ENCODE data around the gene YIPF5.
A peak's percentile ranks its signal among the peaks of the same experiment; 100 is the strongest.

The YIPF5 gene

DNA sequence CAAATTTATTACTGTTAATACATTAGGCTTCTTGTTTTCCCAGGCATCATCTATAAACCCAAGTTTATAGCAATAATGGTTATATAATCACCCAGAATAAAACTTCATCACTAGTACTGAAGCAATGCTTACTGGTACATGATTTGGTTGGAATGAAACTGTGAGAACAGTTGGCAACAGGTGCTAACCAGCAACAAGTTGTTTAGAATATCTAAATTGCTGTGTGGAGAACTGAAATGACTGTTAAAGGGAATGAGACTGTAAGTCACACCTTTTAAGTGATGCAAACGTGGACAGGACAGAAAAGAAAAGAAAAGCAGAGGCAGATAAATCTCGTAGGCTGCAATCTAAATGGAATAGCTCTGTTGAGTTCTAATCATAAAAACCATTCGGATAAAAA is 2.5 kb downstream of the YIPF5 start:
- TF ChIP-seq, protein P1, sequence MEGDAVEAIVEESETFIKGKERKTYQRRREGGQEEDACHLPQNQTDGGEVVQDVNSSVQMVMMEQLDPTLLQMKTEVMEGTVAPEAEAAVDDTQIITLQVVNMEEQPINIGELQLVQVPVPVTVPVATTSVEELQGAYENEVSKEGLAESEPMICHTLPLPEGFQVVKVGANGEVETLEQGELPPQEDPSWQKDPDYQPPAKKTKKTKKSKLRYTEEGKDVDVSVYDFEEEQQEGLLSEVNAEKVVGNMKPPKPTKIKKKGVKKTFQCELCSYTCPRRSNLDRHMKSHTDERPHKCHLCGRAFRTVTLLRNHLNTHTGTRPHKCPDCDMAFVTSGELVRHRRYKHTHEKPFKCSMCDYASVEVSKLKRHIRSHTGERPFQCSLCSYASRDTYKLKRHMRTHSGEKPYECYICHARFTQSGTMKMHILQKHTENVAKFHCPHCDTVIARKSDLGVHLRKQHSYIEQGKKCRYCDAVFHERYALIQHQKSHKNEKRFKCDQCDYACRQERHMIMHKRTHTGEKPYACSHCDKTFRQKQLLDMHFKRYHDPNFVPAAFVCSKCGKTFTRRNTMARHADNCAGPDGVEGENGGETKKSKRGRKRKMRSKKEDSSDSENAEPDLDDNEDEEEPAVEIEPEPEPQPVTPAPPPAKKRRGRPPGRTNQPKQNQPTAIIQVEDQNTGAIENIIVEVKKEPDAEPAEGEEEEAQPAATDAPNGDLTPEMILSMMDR (IDR thresholded peaks at IDR 0.05; ENCODE audit: low read depth, low read length) = no peak
- peak overlapping the region in 1 of 2 donors; percentile 9 for H3K4me3 ChIP-seq (replicated peaks in 1 of 2; ENCODE audit: low read depth in 2 of 2, low read length in 2 of 2)
- no peak for DNase-seq (ENCODE audit: low read depth in 2 of 2)

DNA sequence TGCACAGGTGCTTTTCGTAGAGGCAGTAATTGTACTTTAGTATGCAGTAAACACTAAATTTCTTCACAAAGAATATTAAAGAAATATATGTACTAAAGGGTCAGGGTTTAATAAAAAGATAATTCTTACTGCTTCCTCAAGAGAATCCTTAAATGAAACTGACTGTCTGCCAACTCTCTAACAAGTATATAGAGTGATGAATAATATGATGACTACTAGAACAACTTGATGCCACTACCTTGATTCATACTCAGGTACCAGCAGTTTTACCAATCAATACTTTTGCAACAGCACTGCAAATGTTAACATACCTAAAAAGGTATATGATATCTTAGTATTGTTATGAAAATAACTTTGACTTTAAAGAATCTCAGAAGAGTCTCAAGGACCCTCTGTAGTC is 3.8 kb downstream of the YIPF5 start:
- TF ChIP-seq, protein P1 (IDR thresholded peaks at IDR 0.05; ENCODE audit: low read depth, low read length) = no peak
- DNase-seq (ENCODE audit: low read depth in 2 of 2) = no peak
- no peak overlapping the region for H3K4me3 ChIP-seq (replicated peaks in 1 of 2; ENCODE audit: low read depth in 2 of 2, low read length in 2 of 2)

DNA sequence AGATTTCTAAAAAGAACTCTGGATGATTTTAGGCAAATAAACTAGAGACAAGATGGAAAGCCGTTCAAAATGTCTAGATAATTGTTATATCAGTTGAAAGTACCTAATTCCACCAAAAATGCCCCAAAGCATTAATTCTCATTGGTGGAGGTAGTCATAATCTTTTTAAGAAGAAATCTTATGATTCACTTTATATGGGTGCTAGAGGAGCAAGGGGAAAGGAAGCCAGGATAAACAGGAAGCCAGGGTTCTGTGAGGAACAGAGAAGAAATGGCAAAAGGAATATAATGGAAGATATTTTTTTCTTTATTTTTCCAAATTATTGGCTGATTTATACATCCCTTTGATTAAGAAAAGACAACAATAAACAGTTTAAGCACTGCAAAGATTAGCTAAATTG is 7.8 kb downstream of the YIPF5 start:
- DNase-seq (ENCODE audit: low read depth in 2 of 2) = peak; percentile 28 to 47
- no peak overlapping the region for H3K4me3 ChIP-seq (replicated peaks in 1 of 2; ENCODE audit: low read depth in 2 of 2, low read length in 2 of 2)
- TF ChIP-seq, protein P1 (IDR thresholded peaks at IDR 0.05; ENCODE audit: low read depth, low read length) = no peak

DNA sequence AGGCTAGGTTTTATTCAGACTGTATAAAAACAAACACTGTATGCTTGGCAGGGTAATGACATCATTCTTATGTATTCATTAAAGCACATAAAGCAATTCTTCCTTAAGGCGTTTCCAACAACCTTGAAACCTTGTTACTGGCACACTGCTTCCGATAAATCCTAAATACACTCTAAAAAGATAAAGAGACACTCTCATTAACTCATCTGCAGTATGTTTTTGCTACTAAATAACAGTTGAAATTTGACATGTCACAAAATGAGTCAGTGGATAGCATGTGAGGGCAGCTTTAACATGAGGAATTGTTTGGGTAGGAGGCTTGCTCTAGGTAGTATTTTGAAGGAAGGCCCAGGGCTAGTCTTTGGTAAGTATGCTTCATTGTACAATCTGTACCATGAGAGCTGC is 13.7 kb downstream of the YIPF5 start:
- TF ChIP-seq, protein P1 (IDR thresholded peaks at IDR 0.05; ENCODE audit: low read depth, low read length) = no peak
- H3K4me3 ChIP-seq (replicated peaks in 1 of 2; ENCODE audit: low read depth in 2 of 2, low read length in 2 of 2) = no peak overlapping the region
- DNase-seq (ENCODE audit: low read depth in 2 of 2) = no peak

DNA sequence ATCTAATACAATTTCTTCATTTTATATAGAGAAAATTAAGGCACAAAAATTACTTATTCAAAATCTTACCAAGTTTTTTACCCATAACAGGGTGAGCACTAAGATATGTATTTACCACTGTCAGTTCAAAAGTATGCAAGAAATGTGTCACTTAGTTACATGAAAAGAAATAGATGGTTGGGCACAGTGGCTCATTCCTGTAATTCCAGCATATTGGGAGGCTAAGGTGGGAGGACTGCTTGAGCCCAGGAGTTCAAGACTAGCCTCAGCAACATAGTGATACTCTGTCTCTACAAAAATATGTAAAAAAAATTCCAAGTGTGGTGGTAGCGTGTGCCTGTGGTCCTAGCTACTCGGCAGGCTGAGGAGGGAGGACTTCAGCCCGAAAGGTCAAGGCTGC is 19.4 kb downstream of the YIPF5 start:
- no peak overlapping the region for H3K4me3 ChIP-seq (replicated peaks in 1 of 2; ENCODE audit: low read depth in 2 of 2, low read length in 2 of 2)
- TF ChIP-seq, protein P1 (IDR thresholded peaks at IDR 0.05; ENCODE audit: low read depth, low read length) = no peak
- DNase-seq (ENCODE audit: low read depth in 2 of 2) = peak in 1 of 2 donors; percentile 60

DNA sequence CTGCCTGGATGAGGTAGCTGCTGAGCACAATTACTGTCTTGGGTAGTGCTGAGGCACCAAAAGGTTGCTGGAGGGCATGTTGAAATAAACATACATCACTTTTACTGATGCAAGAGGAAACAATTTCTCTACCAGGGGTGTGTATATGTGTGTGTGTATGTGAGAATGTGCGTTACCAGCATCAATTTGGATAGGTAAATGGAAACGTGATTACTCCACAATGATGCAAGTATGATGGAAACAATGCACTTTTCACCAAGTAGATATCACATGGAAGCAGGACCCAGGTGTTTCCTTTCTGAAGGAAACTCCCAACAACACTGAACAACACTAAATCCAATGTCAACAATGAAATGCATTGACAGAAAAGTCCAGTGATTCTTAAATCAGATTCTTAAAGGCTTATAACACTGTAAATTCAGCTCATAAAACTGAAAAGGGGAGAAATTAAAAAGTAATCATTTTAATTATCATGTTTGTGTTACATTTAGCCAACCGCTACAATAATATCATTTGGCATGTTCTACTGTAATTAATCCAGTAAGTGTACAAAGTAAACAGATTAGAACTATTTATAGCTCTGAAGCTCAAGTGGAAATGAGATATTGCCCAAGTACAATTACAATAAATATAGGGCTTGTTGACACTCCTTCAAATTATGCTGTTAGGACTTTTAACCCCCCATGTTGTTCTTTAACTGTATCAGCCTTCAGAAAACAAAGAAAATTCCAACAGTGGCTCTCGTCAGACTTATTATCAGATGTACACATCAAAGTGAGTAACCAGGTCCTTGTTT is 25.3 kb downstream of the YIPF5 start:
- no peak overlapping the region for H3K4me3 ChIP-seq (replicated peaks in 1 of 2; ENCODE audit: low read depth in 2 of 2, low read length in 2 of 2)

More for the DNA sequence above, 25.3 kb downstream of the YIPF5 start:
- TF ChIP-seq, protein P1 (IDR thresholded peaks at IDR 0.05; ENCODE audit: low read depth, low read length) = no peak
- peak; percentile 37 to 52 for DNase-seq (ENCODE audit: low read depth in 2 of 2)

All from cardiac fibroblast (primary cell).